Neural progenitor cell (in vitro differentiated cells): ENCODE data around the gene HRCT1. TPM values are rescaled to one million over a fixed set of nuclear protein-coding genes. Genes with fewer than 3 reads are reported as not detected.

ENCODE experiments used
- DNase-seq: peaks from one replicate; pipeline ENCODE4 v3.0.0-alpha.2; 2016; ENCODE audit warnings: low spot score
- H2AFZ ChIP-seq: fragments of 200-600 bp; sonication (generic); replicated peaks from 2 replicates; pipeline ENCODE4 v1.6.1; 2016; ENCODE audit warnings: antibody characterized with exemption
- H3F3A ChIP-seq: fragments of 200-600 bp; sonication (generic); 2 replicates; pipeline ENCODE4 v1.6.1; 2016; ENCODE audit warnings: antibody characterized with exemption, low read depth
- H3K27ac ChIP-seq: fragments of 200-600 bp; sonication (generic); 2 replicates; pipeline ENCODE4 v1.5.1; 2016; ENCODE audit warnings: mild to moderate bottlenecking
- H3K27me3 ChIP-seq: fragments of 200-600 bp; sonication (generic); 2 replicates; pipeline ENCODE4 v1.6.1; 2016; ENCODE audit warnings: mild to moderate bottlenecking, moderate library complexity
- H3K36me3 ChIP-seq: fragments of 200-600 bp; sonication (generic); 2 replicates; pipeline ENCODE4 v1.5.1; 2016
- H3K4me1 ChIP-seq: fragments of 200-600 bp; sonication (generic); 2 replicates; pipeline ENCODE4 v1.6.1; 2016; ENCODE audit warnings: mixed run types
- H3K4me2 ChIP-seq: fragments of 200-600 bp; sonication (generic); 2 replicates; pipeline ENCODE4 v1.6.1; 2016
- H3K4me3 ChIP-seq: fragments of 200-600 bp; sonication (generic); 2 replicates; pipeline ENCODE4 v1.5.1; 2016
- H3K79me2 ChIP-seq: fragments of 200-600 bp; sonication (generic); 2 replicates; pipeline ENCODE4 v1.6.1; 2016; ENCODE audit warnings: low read depth
- H3K9ac ChIP-seq: fragments of 200-600 bp; sonication (generic); 2 replicates; pipeline ENCODE4 v1.6.1; 2016
- H3K9me3 ChIP-seq: fragments of 200-600 bp; sonication (generic); 2 replicates; pipeline ENCODE4 v1.5.1; 2016; ENCODE audit warnings: low read depth
- H4K20me1 ChIP-seq: fragments of 200-600 bp; sonication (generic); 2 replicates; pipeline ENCODE4 v1.6.1; 2016; ENCODE audit warnings: low read depth
- H3K27ac Mint-ChIP-seq: 3 replicates; pipeline ENCODE4 v1.8.0; 2021; ENCODE audit warnings: mixed read lengths
- H3K27me3 Mint-ChIP-seq: 2 replicates; pipeline ENCODE4 v1.8.0; 2022; ENCODE audit warnings: low read depth, mild to moderate bottlenecking, inconsistent platforms, moderate library complexity, mixed read lengths; ENCODE audit not compliant: insufficient read depth
- H3K36me3 Mint-ChIP-seq: 3 replicates; pipeline ENCODE4 v1.8.0; 2021; ENCODE audit warnings: mixed read lengths
- H3K4me1 Mint-ChIP-seq: 3 replicates; pipeline ENCODE4 v1.8.0; 2021; ENCODE audit warnings: mixed read lengths
- H3K4me3 Mint-ChIP-seq: 3 replicates; pipeline ENCODE4 v1.8.0; 2021; ENCODE audit warnings: mild to moderate bottlenecking, moderate library complexity, mixed read lengths
- H3K9me3 Mint-ChIP-seq: 3 replicates; pipeline ENCODE4 v1.8.0; 2020; ENCODE audit warnings: mixed read lengths
- CTCF ChIP-seq: fragments of 200-600 bp; sonication (generic); IDR thresholded peaks from 2 replicates; pipeline ENCODE4 v1.5.1; 2017; ENCODE audit warnings: antibody characterized with exemption, mild to moderate bottlenecking
- EZH2 ChIP-seq: fragments of 200-600 bp; sonication (generic); IDR thresholded peaks from 2 replicates; pipeline ENCODE4 v1.6.1; 2017; ENCODE audit warnings: antibody characterized with exemption, mild to moderate bottlenecking, moderate library complexity
- EZH2phosphoT487 ChIP-seq: fragments of 200-600 bp; sonication (generic); IDR thresholded peaks from 2 replicates; pipeline ENCODE4 v1.6.1; 2017; ENCODE audit warnings: antibody characterized with exemption
- total RNA-seq: library from RNA; depleted of rRNA; stranded (reverse); fragments of >200 nt; gene quantifications from 2 replicates; pipeline ENCODE4 v1.2.3, GENCODE V29; 2015; ENCODE audit warnings: low replicate concordance

The HRCT1 gene
- total RNA-seq, 1 donor from 2014 or later, result not detected

DNA sequence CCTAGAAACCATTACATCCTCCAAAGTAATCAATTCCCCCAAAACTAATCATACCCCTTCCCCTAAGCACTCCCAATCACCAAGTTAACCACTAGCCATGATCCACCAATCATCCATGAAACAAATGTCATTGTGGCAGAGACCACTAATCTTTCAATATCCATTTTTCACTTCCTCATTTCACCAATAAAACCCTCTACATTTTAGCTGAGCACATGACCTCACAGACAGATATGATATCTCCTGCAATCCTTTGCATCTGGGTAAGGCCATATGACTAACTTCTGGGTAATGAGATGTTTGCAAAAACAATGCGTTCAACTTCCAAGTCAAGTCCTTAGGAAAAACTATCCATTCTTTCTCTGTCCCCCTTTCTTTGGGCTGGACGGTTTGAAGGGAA is 31.2 kb downstream of the HRCT1 start:
- no peak overlapping the region for H3K4me3 Mint-ChIP-seq
- H3F3A ChIP-seq, result no peaks in the 10 kb centered on the region
- no peak for DNase-seq
- H3K4me3 ChIP-seq, result no peak overlapping the region
- TF ChIP-seq EZH2phosphoT487, result no peak
- no peak for TF ChIP-seq EZH2
- no peak overlapping the region for H2AFZ ChIP-seq
- H3K9me3 ChIP-seq, result no peaks in the 10 kb centered on the region
- H3K27me3 ChIP-seq, result peaks cover 35% of the 10 kb centered on the region
- H3K9me3 Mint-ChIP-seq, result no peaks in the 10 kb centered on the region
- H3K36me3 Mint-ChIP-seq, result peaks cover 1% of the 10 kb centered on the region
- H3K4me2 ChIP-seq, result no peak overlapping the region
- H3K27ac Mint-ChIP-seq, result no peak overlapping the region
- H3K27ac ChIP-seq, result no peak overlapping the region
- H3K79me2 ChIP-seq, result no peaks in the 10 kb centered on the region
- H3K4me1 Mint-ChIP-seq, result no peaks in the 10 kb centered on the region
- H4K20me1 ChIP-seq, result no peaks in the 10 kb centered on the region
- no peaks in the 10 kb centered on the region for H3K36me3 ChIP-seq
- H3K27me3 Mint-ChIP-seq, result peaks cover 4% of the 10 kb centered on the region
- H3K4me1 ChIP-seq, result no peaks in the 10 kb centered on the region
- no peak overlapping the region for H3K9ac ChIP-seq

- no peak overlapping the region for H3K4me3 Mint-ChIP-seq
- no peak overlapping the region for H3K27ac Mint-ChIP-seq
- no peak overlapping the region for H3K4me2 ChIP-seq
- no peaks in the 10 kb centered on the region for H3K79me2 ChIP-seq
- peaks cover 44% of the 10 kb centered on the region for H3K27me3 ChIP-seq
- no peaks in the 10 kb centered on the region for H3K4me1 Mint-ChIP-seq
- DNase-seq, result no peak
- no peaks in the 10 kb centered on the region for H3K9me3 Mint-ChIP-seq
- TF ChIP-seq EZH2 (no peak), CTCF (no peak), EZH2phosphoT487 (no peak)
- no peaks in the 10 kb centered on the region for H3F3A ChIP-seq
- H4K20me1 ChIP-seq, result no peaks in the 10 kb centered on the region
- H3K9ac ChIP-seq, result no peak overlapping the region
- H3K4me1 ChIP-seq, result no peaks in the 10 kb centered on the region
- no peak overlapping the region for H3K4me3 ChIP-seq
- no peaks in the 10 kb centered on the region for H3K36me3 ChIP-seq
- H3K27me3 Mint-ChIP-seq, result peaks cover 4% of the 10 kb centered on the region
- H3K27ac ChIP-seq, result no peak overlapping the region
- H2AFZ ChIP-seq, result no peak overlapping the region
- H3K36me3 Mint-ChIP-seq, result peaks cover 1% of the 10 kb centered on the region
- no peaks in the 10 kb centered on the region for H3K9me3 ChIP-seq
Measured at GRCh38 chr9:35938474-35939356, 32.7 kb downstream of the HRCT1 start.

GRCh38 chr9:35939679-35940250 is 33.8 kb downstream of the HRCT1 start:
- Histone ChIP-seq H3K4me1 (no peaks in the 10 kb centered on the region), H3K27ac (no peak overlapping the region), H3K27me3 (peaks cover 55% of the 10 kb centered on the region), H4K20me1 (no peaks in the 10 kb centered on the region), H3F3A (no peaks in the 10 kb centered on the region), H3K9me3 (no peaks in the 10 kb centered on the region), H3K9ac (no peak overlapping the region), H3K4me3 (no peak overlapping the region), H2AFZ (no peak overlapping the region), H3K4me2 (no peak overlapping the region), H3K36me3 (no peaks in the 10 kb centered on the region), H3K79me2 (no peaks in the 10 kb centered on the region)
- Mint-ChIP-seq H3K36me3 (peaks cover 1% of the 10 kb centered on the region), H3K27me3 (peaks cover 7% of the 10 kb centered on the region), H3K9me3 (no peaks in the 10 kb centered on the region), H3K4me1 (no peaks in the 10 kb centered on the region), H3K27ac (no peak overlapping the region), H3K4me3 (no peak overlapping the region)
- TF ChIP-seq EZH2, result no peak
- TF ChIP-seq EZH2phosphoT487, result no peak
- TF ChIP-seq CTCF, result no peak
- no peak for DNase-seq
